Activated CD4-positive, alpha-beta T cell treated with anti-CD3 and anti-CD28 coated beads, Interleukin-2, amount 10 ng/mL, durations not matched to agents 24 days and 14 days (primary cell): ENCODE measurements around the gene CEACAM5. TPM values are rescaled to one million over a fixed set of nuclear protein-coding genes. Genes with fewer than 3 reads are reported as not detected.

Experiments used
- DNase-seq: peaks from one replicate; pipeline ENCODE4 v3.0.0; 2022
- H3K27ac Mint-ChIP-seq: one replicate; pipeline ENCODE4 v1.8.0; 2022; ENCODE audit warnings: mild to moderate bottlenecking, mixed read lengths
- H3K27me3 Mint-ChIP-seq: one replicate; pipeline ENCODE4 v1.8.0; 2022; ENCODE audit warnings: mixed read lengths
- H3K36me3 Mint-ChIP-seq: one replicate; pipeline ENCODE4 v1.8.0; 2022; ENCODE audit warnings: low read depth, mild to moderate bottlenecking, mixed read lengths
- H3K4me1 Mint-ChIP-seq: one replicate; pipeline ENCODE4 v1.8.0; 2021; ENCODE audit warnings: mixed read lengths
- H3K4me3 Mint-ChIP-seq: one replicate; pipeline ENCODE4 v1.8.0; 2022; ENCODE audit warnings: mild to moderate bottlenecking, moderate library complexity, mixed read lengths
- H3K9me3 Mint-ChIP-seq: one replicate; pipeline ENCODE4 v1.8.0; 2021; ENCODE audit warnings: mixed read lengths
- intact Hi-C: fragments of 100-400 bp; cut with micrococcal nuclease; formaldehyde crosslinking; loops from one replicate; pipeline ENCODE4 v1.15.1; 2023
- total RNA-seq: library from RNA; stranded (reverse); gene quantifications from 2 replicates; pipeline ENCODE4 v1.2.3, GENCODE V29; 2022

CEACAM5 gene
- not detected in 2 replicates for total RNA-seq

DNA sequence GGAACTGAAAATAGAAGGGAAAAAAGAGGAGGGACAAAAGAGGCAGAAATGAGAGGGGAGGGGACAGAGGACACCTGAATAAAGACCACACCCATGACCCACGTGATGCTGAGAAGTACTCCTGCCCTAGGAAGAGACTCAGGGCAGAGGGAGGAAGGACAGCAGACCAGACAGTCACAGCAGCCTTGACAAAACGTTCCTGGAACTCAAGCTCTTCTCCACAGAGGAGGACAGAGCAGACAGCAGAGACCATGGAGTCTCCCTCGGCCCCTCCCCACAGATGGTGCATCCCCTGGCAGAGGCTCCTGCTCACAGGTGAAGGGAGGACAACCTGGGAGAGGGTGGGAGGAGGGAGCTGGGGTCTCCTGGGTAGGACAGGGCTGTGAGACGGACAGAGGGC, at the start of gene CEACAM5:
Gene CEACAM5, plus strand, starts transcription at position 146 of the 400 bp plus-strand sequence. Its CDS starts 106 bp downstream, at position 252.
- H3K4me3 Mint-ChIP-seq = no peak within 1 kb of the TSS
- H3K27ac Mint-ChIP-seq = no peak within 1 kb of the TSS
- no peaks in the 10 kb centered on the region for H3K36me3 Mint-ChIP-seq
- no peak for DNase-seq
- peaks cover 21% of the 10 kb centered on the region for H3K27me3 Mint-ChIP-seq
- intact Hi-C loops = no loop called here
- H3K9me3 Mint-ChIP-seq = no peaks in the 10 kb centered on the region
- peaks cover 5% of the 10 kb centered on the region for H3K4me1 Mint-ChIP-seq

DNA sequence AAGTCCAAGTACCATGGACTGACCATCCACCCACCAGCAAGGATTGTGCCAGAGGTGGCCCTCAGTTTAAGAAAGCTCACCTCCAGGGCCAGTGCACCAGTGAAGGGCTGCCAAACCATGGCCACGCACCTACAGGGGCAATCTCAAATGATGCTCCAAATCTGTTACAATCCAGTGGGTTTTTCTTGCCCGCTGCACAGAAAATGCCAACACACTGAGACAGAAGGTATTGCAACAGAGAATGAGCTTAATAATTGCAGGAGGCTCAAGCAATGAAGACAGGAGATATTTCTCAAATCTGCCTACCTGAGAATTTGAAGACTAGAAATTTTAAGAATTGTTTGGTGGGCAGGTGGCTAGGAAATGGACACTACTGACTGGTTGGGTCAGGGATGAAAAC, 42.4 kb upstream of the CEACAM5 start:
- no peaks in the 10 kb centered on the region for H3K36me3 Mint-ChIP-seq
- no peak for DNase-seq
- intact Hi-C loops = no loop called here
- no peak overlapping the region for H3K4me3 Mint-ChIP-seq
- H3K27me3 Mint-ChIP-seq = peaks cover 21% of the 10 kb centered on the region
- H3K9me3 Mint-ChIP-seq = peaks cover 27% of the 10 kb centered on the region
- H3K27ac Mint-ChIP-seq = no peak overlapping the region
- H3K4me1 Mint-ChIP-seq = no peaks in the 10 kb centered on the region

DNA sequence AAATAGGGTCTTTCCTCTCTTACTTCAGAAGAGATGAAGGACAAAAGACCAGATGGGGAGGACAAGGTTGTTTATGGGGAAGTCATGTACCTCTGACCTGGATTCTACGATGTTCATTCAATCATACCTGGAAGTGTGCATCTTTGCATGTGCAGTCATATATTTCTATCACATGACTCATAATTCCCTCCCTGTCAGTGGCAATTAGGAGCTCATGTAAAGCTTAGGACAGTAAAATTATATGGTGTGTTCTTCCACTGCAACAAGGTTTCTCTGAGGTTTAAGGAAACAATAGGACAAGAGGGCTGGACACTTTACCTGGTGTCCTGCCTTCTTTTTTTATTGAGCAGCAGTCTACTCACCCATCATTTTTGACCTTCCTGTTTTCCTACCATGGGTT, 40.1 kb upstream of the CEACAM5 start:
- Mint-ChIP-seq H3K27me3 (peaks cover 25% of the 10 kb centered on the region), H3K4me3 (no peak overlapping the region), H3K9me3 (peaks cover 27% of the 10 kb centered on the region), H3K4me1 (no peaks in the 10 kb centered on the region), H3K36me3 (no peaks in the 10 kb centered on the region), H3K27ac (no peak overlapping the region)
- intact Hi-C loops = no loop called here
- DNase-seq = no peak

DNA sequence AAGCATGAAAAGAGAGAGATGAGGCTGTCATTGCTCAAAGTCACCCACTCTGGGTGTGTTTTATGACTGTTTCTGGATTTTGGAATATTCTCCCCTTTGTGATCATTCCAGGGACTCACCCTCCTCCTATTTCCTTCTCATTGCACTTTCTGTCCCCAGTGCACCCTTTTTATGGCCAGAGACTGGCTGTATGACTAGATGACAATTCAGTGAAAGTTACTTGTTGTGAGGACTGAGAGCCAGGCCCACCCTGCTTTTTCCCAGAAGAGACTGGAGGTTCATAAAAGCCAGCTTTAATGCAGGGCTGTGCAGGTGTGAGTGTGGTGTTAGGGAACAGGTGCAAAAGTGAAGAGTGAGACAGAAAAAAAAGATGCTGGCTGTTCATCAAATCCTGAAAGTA, 37.7 kb upstream of the CEACAM5 start:
- H3K4me1 Mint-ChIP-seq = no peaks in the 10 kb centered on the region
- no peak for DNase-seq
- H3K36me3 Mint-ChIP-seq = no peaks in the 10 kb centered on the region
- H3K9me3 Mint-ChIP-seq = peaks cover 14% of the 10 kb centered on the region
- peaks cover 38% of the 10 kb centered on the region for H3K27me3 Mint-ChIP-seq
- no peak overlapping the region for H3K4me3 Mint-ChIP-seq
- no peak overlapping the region for H3K27ac Mint-ChIP-seq
- intact Hi-C loops = no loop called here

DNA sequence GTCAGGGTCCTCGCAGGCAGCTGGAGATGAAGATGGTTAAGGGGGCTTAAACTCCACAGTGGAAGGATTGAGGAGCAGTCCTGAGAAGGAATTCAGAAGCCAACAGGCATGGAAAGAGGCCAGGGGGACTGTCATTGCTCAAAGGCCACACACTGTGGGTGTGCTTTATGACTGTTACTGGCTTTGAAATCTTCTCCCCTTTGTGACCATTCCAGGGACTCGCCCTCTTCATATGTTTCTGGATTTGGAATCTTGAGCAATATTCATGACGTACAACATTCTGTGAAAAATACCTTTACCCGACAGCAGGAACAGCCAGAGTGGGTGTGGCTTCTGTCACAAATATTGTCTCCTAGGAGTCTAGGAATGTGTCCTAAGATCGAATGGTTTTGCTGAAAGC, 36.9 kb upstream of the CEACAM5 start:
- H3K36me3 Mint-ChIP-seq = no peaks in the 10 kb centered on the region
- no peak overlapping the region for H3K27ac Mint-ChIP-seq
- H3K4me3 Mint-ChIP-seq = no peak overlapping the region
- peaks cover 14% of the 10 kb centered on the region for H3K9me3 Mint-ChIP-seq
- H3K4me1 Mint-ChIP-seq = no peaks in the 10 kb centered on the region
- no peak for DNase-seq
- intact Hi-C loops = no loop called here
- H3K27me3 Mint-ChIP-seq = peaks cover 44% of the 10 kb centered on the region

DNA sequence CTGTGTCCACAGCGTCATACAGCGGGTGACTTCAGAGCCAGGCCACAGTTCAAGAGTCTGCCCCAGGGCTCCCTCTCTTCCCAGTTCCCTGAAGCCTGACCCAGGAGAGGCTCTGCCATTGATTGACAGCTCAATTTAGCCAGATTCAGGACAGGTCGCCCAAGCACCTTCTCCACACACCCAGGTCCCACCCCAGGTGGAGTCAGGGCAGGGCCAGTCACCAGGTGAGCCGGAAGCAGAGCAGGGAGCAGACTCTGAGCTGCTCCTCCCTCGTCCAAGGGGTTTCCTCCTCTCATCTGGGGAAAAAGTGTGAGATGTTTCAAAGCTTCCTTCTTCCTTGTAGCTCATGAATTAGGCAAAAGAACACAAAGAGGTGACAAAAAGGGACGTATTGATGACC, 26.0 kb upstream of the CEACAM5 start:
- no peaks in the 10 kb centered on the region for H3K9me3 Mint-ChIP-seq
- no peak overlapping the region for H3K4me3 Mint-ChIP-seq
- intact Hi-C loops = no loop called here
- H3K36me3 Mint-ChIP-seq = no peaks in the 10 kb centered on the region
- DNase-seq = no peak
- H3K27me3 Mint-ChIP-seq = peaks cover 24% of the 10 kb centered on the region
- no peaks in the 10 kb centered on the region for H3K4me1 Mint-ChIP-seq
- H3K27ac Mint-ChIP-seq = no peak overlapping the region

DNA sequence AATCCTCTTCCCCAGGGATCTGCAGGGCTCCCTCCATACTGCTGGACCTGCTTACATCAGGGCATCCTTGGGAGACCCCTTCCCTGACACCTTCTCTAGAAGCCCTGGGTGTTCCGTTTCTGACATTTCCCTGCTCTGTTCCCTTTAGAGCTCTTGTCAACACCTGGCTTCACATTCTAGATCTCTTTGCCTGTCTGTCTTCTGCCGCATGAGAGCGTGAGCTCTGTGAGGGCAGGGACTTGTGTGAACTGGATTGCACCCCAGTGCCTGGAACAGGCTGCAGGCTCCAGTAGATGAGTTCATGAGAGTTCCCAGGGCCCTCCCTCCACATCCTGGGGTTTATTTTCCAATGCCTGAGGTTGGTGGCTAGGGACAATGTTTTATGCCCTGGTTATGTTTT, 21.0 kb upstream of the CEACAM5 start:
- H3K4me3 Mint-ChIP-seq = no peak overlapping the region
- no peaks in the 10 kb centered on the region for H3K36me3 Mint-ChIP-seq
- no peak for DNase-seq
- peaks cover 3% of the 10 kb centered on the region for H3K4me1 Mint-ChIP-seq
- intact Hi-C loops = no loop called here
- H3K27me3 Mint-ChIP-seq = peaks cover 18% of the 10 kb centered on the region
- no peak overlapping the region for H3K27ac Mint-ChIP-seq
- no peaks in the 10 kb centered on the region for H3K9me3 Mint-ChIP-seq

DNA sequence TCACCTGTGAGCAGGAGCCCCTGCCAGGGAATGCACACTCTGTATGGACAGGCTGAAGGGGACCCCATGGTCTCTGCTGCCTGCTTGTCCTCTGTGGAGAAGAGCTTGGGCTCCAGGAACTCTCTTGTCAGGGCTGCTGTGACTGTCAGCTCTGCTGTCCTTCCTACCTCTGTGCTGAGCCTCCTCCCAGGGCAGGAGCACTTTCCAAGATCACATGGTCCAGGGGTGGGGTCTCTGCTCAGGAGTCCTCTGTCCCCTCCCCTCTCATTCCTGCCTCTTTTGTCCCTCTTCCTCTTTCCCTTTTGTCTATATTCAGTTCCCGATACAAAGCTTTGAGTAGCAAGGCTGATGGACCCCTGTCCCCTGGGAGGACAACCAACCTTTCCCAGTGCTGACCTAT, 20.3 kb upstream of the CEACAM5 start, which contains the start of gene CEACAM7:
Gene CEACAM7, minus strand, starts transcription at position 173 of the 400 bp plus-strand sequence. Its CDS starts 105 bp downstream, at position 68.
- no peak within 1 kb of the TSS for H3K27ac Mint-ChIP-seq
- peaks cover 24% of the 10 kb centered on the region for H3K27me3 Mint-ChIP-seq
- intact Hi-C loops = no loop called here
- H3K36me3 Mint-ChIP-seq = no peaks in the 10 kb centered on the region
- DNase-seq = no peak
- no peaks in the 10 kb centered on the region for H3K9me3 Mint-ChIP-seq
- H3K4me1 Mint-ChIP-seq = peaks cover 3% of the 10 kb centered on the region
- no peak within 1 kb of the TSS for H3K4me3 Mint-ChIP-seq

DNA sequence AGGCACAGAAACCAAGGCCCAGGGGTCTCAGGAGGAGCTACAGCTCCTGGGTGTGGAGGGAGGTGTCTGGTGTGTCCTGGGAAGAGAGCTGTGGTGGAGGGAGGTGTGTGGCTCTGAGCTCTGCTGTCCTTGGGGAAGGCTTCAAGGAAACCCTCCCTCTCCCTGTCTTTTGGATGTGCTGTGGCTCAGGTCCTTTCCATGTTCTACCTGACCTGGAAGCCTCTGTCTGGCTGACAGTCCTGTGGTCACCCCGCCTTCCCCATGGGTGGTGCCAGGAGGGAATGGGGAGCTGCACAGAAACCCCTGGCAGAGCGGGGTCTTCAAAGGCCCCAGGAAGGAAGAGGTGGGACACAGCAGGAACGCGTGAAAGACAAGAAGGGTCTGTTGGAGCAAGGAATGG, 19.7 kb upstream of the CEACAM5 start:
- Mint-ChIP-seq H3K9me3 (no peaks in the 10 kb centered on the region), H3K4me1 (peaks cover 3% of the 10 kb centered on the region), H3K36me3 (no peaks in the 10 kb centered on the region), H3K27me3 (peaks cover 28% of the 10 kb centered on the region), H3K27ac (no peak overlapping the region), H3K4me3 (no peak overlapping the region)
- intact Hi-C loops = no loop called here
- no peak for DNase-seq

DNA sequence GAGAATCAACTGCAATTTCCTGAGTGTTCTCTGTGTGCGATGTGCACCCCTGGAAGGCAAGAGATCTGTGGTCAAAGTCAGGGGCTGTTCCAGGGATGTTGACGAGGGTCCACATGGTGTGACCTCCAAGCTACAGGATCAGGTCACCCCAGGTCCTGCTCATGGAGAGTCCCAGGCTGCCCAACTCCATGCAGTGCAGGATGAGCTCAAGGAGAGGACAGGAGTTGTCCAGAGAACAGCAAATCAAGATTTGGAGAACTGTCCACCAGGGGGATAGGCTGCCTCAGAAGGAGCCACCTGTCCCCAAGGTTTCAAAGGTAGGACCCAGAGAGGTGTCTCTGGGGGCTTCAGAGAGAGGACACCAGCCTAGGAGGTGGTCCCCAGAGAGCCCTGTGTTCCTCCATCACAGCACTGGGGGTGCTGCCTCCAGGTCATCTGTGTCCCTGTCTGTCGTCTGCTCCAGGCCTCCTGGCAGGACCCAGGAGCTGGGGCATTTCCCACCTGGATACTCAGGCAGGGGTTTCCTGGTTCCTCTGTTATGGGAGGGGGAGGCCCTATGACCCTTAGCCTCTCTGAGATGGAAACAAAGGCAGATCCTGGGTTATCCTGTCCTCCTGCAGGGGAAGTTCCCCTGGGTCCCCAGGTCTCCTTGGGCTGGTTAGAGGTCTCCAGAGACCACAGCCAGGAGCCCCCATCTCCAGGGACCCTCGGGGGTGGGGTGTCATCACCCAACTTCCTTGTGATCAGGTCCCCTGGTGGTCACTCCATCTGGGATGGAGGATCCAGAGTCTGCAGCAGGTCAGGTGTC, 18.2 kb upstream of the CEACAM5 start:
- Mint-ChIP-seq H3K36me3 (no peaks in the 10 kb centered on the region), H3K4me3 (no peak overlapping the region), H3K4me1 (peaks cover 3% of the 10 kb centered on the region), H3K27me3 (peaks cover 25% of the 10 kb centered on the region), H3K27ac (no peak overlapping the region), H3K9me3 (no peaks in the 10 kb centered on the region)
- no peak for DNase-seq
- intact Hi-C loops = loop anchor here (5.0 kb wide), 1 partner anchor 48 kb away; no protein-coding TSS in a partner anchor

DNA sequence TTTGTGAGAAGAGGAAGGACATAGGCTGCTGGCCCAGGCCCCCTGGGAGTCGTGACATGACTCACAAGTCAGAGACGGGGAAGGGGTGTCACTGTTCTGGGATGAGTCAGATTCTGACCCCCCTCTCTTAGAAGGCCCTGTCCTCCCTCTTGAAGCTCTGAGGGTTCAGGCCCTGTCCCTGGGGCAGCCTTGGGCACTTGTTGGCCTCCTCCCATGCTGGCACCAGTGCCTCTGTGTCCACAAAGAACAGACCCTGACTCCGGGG, 17.7 kb upstream of the CEACAM5 start:
- DNase-seq = no peak
- intact Hi-C loops = loop anchor here (5.0 kb wide), 1 partner anchor 48 kb away; no protein-coding TSS in a partner anchor
- no peak overlapping the region for H3K27ac Mint-ChIP-seq
- H3K27me3 Mint-ChIP-seq = peaks cover 25% of the 10 kb centered on the region
- no peaks in the 10 kb centered on the region for H3K36me3 Mint-ChIP-seq
- peaks cover 3% of the 10 kb centered on the region for H3K4me1 Mint-ChIP-seq
- no peaks in the 10 kb centered on the region for H3K9me3 Mint-ChIP-seq
- H3K4me3 Mint-ChIP-seq = no peak overlapping the region

DNA sequence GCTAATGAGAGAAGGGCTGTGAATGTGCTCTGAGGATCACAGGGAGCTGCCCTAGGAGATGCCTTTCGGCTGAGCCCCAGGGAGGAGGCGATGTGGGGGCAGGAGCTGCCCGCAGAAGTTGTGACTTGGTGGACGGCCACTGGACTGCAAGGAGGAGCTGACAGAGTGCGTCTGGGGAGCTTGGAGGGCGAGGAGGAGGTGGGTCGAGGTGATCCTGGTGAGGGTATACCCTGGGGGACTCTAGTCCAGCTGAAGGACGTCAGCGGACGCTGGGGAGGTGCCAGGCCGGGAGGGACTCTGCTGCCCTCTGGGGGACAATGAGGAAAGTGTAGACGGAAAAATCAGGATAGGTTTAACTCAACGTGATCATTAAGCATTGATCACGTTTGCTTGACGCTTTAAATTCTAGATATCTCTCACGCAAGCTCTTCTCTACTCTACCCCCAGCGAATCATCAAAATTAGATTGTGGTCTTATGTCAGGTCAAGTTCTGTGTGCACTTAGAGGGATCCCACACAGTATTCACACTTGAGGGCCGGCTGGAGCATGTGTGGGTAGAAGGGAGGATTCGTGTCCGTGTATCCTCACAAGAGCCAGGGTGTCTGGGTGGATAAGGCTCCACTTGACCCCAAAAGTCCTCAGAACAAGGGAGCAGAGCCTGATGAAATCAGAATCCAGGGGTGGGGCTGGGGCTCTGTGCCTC, 17.0 kb upstream of the CEACAM5 start:
- intact Hi-C loops = loop anchor here (5.0 kb wide), 1 partner anchor 49 kb away; no protein-coding TSS in a partner anchor
- Mint-ChIP-seq H3K27ac (no peak overlapping the region), H3K9me3 (no peaks in the 10 kb centered on the region), H3K27me3 (peaks cover 21% of the 10 kb centered on the region), H3K36me3 (no peaks in the 10 kb centered on the region), H3K4me3 (no peak overlapping the region), H3K4me1 (peaks cover 3% of the 10 kb centered on the region)
- peak; percentile 77 for DNase-seq

DNA sequence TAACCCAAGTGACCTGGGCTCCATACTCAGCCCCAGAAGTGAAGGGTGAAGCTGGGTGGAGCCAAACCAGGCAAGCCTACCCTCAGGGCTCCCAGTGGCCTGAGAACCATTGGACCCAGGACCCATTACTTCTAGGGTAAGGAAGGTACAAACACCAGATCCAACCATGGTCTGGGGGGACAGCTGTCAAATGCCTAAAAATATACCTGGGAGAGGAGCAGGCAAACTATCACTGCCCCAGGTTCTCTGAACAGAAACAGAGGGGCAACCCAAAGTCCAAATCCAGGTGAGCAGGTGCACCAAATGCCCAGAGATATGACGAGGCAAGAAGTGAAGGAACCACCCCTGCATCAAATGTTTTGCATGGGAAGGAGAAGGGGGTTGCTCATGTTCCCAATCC, 14.2 kb upstream of the CEACAM5 start:
- Mint-ChIP-seq H3K4me3 (no peak overlapping the region), H3K9me3 (no peaks in the 10 kb centered on the region), H3K27ac (no peak overlapping the region), H3K4me1 (peaks cover 3% of the 10 kb centered on the region), H3K36me3 (no peaks in the 10 kb centered on the region), H3K27me3 (peaks cover 21% of the 10 kb centered on the region)
- intact Hi-C loops = loop anchor here (5.0 kb wide), 1 partner anchor 52 kb away; no protein-coding TSS in a partner anchor
- no peak for DNase-seq

DNA sequence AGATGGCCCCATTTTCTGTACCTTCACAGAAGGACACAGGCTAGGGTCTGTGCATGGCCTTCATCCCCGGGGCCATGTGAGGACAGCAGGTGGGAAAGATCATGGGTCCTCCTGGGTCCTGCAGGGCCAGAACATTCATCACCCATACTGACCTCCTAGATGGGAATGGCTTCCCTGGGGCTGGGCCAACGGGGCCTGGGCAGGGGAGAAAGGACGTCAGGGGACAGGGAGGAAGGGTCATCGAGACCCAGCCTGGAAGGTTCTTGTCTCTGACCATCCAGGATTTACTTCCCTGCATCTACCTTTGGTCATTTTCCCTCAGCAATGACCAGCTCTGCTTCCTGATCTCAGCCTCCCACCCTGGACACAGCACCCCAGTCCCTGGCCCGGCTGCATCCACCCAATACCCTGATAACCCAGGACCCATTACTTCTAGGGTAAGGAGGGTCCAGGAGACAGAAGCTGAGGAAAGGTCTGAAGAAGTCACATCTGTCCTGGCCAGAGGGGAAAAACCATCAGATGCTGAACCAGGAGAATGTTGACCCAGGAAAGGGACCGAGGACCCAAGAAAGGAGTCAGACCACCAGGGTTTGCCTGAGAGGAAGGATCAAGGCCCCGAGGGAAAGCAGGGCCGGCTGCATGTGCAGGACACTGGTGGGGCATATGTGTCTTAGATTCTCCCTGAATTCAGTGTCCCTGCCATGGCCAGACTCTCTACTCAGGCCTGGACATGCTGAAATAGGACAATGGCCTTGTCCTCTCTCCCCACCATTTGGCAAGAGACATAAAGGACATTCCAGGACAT, 13.4 kb upstream of the CEACAM5 start:
- peaks cover 21% of the 10 kb centered on the region for H3K27me3 Mint-ChIP-seq
- no peak overlapping the region for H3K4me3 Mint-ChIP-seq
- intact Hi-C loops = loop anchor here (5.0 kb wide), 1 partner anchor 53 kb away; no protein-coding TSS in a partner anchor
- H3K9me3 Mint-ChIP-seq = no peaks in the 10 kb centered on the region
- H3K27ac Mint-ChIP-seq = no peak overlapping the region
- H3K4me1 Mint-ChIP-seq = peaks cover 3% of the 10 kb centered on the region
- no peak for DNase-seq
- no peaks in the 10 kb centered on the region for H3K36me3 Mint-ChIP-seq
